Left ventricle myocardium superior (tissue), 1 donor: ENCODE measurements around the gene MS4A15. TPM values are rescaled to one million over a fixed set of nuclear protein-coding genes. Genes with fewer than 3 reads are reported as not detected.
"Not testable (repeated sequence)": the region's sequence is repeated elsewhere in the genome, so short reads cannot be mapped to it uniquely, and the experiment has no call there.

Source experiments
- ATAC-seq: fragments of 200-7000 bp; cut with Tn5 transposase; one replicate; pipeline ENCODE4 v1.9.1; 2020; ENCODE audit warnings: mild to moderate bottlenecking, moderate library complexity
- DNase-seq: peaks from one replicate; pipeline ENCODE4 v3.0.0-alpha.2; 2020
- intact Hi-C: fragments of 100-400 bp; cut with micrococcal nuclease; formaldehyde crosslinking; loops from one replicate; pipeline ENCODE4 v1.11.0; 2022
- total RNA-seq: library from RNA; stranded (reverse); fragmentation: NEBNext Ultra II Directional; extraction: Animal tissue kit (Norgen Biotek cat#: 25700); gene quantifications from one replicate; pipeline ENCODE4 v1.2.1, GENCODE V29; 2021
- donor health status: DM: no; HTN: yes; CAD: no; lungs with severe emphysema.

The MS4A15 gene
- total RNA-seq, 1 donor from 2014 or later: not detected

DNA sequence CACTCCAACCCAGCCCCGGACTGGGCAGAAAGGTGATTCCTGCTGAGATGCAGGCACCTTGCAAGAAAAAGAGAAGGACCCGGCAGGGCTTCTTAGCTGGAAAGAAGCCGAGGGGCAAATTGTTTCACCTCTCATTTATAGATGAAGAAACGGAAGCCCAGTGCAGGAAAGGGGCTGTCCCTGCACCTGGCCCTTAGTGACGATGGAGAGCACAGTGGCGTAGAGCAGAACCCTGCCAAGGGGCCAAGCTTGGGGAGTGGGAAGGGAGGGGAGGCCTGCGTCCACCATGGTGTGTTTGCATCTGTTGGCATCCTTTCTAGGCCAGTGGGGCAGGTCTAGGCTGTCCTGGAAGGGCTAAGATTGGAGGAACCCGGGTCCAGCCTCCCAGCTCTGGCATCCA, 7.8 kb upstream of the MS4A15 start:
- no peak for ATAC-seq
- intact Hi-C loops: no loop called here
- DNase-seq: no peak

DNA sequence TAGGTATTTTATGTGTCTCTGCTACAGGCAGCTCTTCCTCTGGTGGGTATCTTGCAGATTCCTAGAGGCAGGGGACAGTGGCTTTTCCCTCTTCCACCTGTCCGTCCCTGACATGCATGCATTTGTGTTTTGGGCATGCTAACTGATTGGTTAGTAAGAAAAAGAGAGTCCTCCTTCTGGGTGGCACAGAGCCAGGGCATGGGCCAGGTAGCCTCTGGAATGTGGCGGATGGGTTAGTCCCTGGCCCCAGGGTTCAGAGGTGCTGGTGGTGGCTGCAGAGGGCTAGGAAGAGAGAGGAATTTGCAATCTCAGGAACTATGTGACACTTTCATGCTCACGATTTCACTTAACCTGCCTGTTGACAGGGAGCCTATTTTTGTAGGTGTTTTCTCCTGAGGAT, 5.8 kb upstream of the MS4A15 start:
- ATAC-seq (no peak), DNase-seq (no peak)
- intact Hi-C loops: no loop called here

DNA sequence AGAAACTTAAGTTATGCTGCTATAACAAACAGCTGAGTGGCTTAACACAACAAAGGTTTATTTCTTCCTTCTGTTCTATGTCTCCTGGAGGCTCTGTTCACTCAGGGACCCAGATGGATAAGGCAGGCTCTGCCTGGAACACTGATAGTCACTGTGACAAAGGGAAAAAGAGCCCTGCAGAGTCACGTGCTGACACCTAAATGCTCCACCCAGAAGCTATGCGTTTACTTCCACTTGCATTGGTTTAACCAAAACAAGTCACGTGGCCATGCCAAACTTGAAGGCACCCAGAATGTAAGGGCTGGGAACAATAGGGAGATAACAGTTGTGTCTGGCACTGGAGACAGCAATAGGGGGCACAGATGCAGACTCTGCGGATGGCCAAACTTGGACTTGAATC, 3.4 kb upstream of the MS4A15 start:
- DNase-seq: no peak
- no peak for ATAC-seq
- intact Hi-C loops: no loop called here

DNA sequence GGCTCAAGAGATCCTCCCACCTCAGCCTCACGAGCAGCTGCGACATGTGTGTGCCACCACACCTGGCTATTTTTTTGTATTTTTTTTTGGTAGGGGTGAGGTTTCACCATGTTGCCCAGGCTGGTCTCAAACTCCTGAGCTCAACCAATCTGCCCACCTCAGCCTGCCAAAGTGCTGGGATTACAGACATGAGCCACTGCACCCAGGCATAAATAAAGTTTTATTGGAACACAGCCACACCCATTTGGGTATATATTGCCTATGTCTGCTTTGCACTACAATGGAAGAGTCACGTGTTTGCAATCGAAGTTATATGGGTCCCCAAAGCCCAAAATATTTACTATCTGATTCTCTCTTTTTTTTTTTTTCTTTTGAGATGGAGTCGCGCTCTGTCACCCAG, 1.8 kb upstream of the MS4A15 start:
- ATAC-seq (no peak), DNase-seq (no peak)
- intact Hi-C loops: no loop called here

DNA sequence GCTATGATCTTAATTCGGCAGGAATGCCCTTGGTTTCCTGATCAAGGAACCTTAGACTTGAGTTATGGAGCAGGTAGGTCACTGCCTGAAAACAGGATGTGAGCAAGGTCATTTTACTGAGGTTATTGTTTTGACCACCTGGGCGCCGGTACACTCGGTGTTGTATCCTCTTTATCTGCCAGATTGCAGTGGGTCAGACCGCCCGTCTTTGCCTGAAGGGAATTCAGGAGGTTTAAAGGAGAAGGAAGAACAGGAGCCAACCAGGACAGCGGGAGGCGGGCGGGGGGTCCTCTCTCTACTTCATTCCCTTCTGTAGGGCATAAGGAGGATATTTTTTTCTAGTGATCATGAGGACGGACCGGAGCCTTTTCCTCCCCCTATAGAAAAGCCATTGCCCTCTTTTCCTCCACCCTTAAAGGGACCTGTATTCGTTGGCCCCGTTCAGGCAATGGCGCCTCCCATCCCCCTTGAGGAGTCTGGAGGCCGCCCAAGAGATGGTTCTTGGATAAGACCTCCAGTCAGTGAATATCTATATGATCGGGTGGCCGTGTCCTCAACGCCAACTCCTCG, 649 bp downstream of the MS4A15 start:
- ATAC-seq: no peak
- DNase-seq: no peak
- intact Hi-C loops: no loop called here

DNA sequence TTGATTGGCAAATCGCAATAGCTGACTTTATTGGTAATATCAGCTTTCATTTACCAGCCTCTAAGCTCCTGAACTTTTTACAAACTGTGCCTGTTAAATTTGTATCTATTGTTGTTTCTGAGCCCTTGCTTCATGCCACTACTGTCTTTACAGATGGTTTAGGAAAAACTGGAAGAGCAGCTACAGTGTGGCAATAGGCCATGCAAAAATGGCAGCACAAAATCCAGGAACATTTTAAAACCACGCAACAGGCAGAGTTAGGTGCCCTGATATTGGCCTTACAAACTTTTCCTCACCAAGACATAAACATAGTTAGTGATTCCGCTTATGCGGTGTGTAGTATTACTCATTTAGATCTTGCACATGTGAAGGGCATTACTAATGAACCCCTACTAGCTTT, 2.0 kb downstream of the MS4A15 start:
- ATAC-seq, intact Hi-C loops, DNase-seq: not testable (repeated sequence)

DNA sequence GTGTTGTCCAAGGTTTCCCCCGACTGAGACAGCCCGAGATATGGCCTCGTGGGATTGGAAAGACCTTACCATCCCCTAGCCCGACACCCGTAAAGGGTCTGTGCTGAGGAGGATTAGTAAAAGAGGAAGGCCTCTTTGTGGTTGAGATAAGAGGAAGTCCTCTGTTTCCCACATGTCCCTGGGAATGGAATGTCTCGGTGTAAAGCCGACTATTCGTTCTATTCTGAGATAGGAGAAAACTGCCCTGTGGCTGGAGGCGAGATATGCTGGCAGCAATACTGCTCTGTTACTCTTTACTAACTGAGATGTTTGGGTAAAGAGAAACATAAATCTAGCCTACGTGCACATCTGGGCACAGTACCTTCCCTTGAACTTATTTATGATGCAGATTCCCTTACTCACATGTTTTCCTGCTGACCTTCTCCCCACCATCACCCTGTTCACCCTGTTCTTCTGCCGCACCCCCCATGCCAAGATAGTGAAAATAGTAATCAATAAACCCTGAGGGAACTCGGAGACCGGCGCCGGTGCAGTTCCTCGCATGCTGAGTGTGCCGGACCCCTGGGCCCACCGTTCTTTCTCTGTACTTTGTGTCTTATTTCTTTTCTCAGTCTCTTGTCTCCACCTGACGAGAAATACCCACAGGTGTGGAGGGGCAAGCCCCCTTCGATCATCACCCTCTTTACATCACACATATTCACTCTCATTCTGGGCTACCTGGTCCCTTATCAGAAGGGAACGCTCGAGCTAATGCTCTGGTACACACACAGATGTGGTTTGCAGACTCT, 3.0 kb downstream of the MS4A15 start:
- intact Hi-C loops, ATAC-seq, DNase-seq: not testable (repeated sequence)

DNA sequence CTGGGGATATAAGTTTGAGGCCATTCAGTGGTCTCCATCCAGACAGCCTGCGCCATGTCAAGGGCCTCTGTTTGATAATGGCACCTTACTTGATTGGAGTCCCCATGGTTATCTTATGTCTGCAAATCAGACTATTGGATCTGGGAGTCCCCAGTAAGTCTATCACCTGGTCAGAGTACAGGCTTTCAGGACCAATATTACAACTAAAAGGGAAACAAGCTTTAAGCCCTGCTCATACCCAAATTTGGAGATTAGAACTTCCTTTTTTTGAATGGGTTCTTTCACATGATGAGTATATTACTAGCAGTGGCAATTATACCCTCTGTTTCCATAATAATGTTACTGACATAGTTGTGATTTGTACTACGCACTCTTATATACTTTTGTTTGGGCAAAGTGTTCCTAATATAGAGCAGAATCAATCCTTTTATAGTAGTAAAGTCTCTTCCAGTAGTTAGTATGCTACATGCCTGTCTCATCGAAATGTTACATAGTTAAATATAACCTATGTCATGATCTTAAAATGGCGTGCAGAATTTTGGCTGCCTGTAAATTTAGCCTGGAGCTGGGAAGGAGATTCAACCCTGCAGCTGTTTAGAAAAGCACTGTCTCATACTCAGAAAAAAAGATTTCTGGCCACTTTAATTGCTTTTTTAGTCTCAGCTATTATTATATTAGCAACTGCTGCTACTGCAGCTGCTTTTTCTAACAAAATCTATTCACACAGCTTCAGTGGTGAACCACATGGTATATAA, 4.9 kb downstream of the MS4A15 start:
- intact Hi-C loops: no loop called here
- ATAC-seq (no peak), DNase-seq (no peak)

DNA sequence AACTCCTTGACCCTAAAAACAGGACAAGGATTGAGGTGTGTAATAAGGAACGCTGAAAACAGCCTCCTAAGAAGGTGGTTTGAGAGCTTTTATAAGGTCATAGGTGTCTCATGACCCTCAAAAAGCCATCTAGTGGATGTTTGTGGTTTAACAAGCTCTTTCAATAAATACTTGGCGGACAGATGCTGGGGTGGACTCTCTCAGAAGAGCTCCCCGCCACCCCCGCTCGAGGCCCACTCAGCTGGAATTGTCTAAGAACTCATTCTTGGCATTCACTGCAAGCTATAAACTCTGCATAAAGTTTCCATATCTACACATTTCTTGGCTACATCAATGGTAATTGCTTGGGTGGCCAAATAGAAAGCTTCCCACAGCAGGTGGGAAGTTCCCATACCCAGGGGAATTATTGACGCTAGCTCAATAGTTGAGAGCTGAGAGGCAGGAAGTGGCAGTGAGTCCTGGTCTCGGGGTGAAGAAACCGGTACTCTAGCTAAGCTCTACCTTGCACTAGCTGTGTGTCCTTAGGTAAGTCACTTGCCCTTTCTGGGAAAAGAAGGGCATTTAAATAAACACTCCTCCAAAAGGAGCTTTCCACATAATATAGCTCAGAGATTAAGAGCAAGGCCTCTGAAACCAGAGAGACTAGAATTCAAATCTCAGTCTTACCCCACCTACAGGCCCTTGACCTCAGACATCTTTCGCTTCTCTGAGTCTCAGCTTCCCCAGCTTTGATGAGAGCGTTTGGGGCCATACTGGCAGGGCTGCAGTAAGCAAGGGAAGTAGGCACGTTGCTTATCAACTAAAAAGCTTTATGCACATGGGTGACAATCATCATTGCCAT, 6.4 kb downstream of the MS4A15 start:
- ATAC-seq: no peak
- intact Hi-C loops: no loop called here
- no peak for DNase-seq

DNA sequence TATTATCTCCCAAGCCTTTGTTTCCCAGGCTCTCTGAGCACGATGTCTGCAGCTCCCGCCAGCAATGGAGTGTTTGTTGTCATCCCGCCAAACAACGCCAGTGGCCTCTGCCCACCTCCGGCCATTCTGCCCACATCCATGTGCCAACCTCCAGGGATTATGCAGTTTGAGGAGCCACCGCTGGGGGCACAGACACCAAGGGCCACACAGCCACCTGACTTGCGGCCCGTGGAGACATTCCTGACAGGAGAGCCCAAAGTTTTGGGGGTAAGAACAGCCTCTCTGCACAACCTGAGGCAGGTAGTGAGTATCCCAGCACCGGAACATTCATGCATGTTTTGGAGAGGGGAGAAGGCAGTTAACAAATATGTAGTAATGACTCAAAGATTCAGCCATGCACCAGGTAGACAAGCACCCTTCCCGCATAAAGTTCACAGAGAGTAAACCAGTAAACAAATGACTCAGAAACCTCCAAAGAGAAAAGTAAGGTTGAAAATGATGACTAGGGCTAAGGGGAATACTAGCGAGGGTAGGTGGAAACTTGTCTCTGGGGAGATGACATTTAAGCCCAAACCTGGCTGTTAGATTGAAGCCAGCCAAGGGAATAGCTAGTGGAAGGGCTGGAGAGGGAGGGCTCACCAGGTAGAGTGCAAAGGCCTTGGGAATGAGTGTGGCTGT, 7.2 kb downstream of the MS4A15 start:
- ATAC-seq (no peak), DNase-seq (no peak)
- intact Hi-C loops: no loop called here

DNA sequence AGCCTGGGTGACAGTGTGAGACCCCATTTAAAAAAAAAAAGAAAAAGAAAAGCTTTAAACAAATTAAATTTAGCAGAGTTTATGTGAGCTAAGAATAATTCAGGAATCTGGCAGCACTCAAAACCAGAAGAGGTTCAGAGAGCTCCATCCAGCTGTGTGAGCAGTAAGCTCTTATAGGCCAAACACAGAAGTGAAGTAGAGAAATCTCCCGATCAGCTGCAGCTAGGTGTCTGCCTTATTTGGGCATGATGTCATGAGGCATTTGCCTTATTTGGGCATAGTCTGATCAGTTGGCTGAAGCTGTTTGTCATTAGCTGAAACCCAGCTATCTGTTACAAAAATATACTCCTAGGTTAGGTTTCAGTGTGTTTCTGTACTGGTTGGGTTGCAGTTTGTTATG, 8.2 kb downstream of the MS4A15 start:
- intact Hi-C loops: no loop called here
- ATAC-seq (no peak), DNase-seq (no peak)

DNA sequence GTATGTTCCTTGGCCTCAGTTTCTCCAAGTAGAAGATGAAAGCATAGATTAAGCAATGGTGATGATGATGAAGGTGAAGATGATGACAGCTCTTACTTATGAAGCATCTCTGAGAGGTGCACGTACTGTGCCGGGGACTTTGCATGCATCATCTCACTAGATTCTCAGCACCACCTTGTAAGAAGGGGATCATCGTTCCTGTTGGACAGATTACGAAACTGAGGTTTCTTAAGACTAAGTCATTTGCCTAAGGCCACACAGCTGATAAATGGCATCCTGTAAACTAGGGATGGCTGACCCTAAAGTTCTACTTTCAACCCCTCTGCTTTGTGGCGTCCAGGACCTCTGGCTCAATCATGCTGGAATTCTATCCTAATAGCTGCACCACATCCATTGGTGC, 8.7 kb downstream of the MS4A15 start:
- ATAC-seq: no peak
- intact Hi-C loops: no loop called here
- no peak for DNase-seq

DNA sequence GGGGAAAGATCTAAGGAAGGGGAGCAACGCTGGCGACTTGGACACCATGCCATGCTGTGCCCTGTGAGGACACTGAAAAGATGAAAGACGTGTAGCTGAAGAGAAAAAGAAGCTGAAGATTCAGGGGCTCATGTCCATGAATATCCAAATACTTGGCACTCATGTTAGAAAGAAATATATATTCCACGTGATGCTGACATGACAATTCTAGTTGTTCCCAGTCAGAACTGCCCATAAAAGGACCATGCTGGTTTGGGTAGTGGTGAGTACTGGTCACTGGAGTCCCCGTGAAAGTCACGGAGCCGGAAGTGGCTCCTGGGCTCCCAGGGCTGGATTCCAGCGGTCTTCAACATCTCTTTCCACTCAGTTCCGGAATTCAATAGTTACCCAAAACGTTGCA, 9.9 kb downstream of the MS4A15 start:
- DNase-seq (no peak), ATAC-seq (no peak)
- intact Hi-C loops: no loop called here

DNA sequence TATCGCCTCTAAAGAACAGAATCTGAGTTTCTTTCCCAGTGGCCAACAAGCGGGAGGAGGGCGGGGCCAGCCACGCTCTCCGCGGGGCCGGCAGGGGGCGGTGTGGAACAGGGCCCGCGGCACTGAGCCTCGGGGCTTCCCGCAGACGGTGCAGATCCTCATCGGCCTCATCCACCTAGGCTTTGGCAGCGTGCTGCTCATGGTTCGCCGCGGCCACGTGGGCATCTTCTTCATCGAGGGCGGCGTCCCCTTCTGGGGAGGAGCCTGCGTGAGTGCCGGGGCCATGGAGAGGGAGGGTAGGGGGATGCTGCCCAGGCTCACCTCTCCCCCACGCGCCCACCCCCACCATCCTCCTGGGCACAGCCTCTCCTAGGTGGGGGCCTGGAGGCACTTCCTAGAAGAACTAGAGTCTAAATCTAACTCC, 10.7 kb downstream of the MS4A15 start:
- ATAC-seq: no peak
- intact Hi-C loops: no loop called here
- no peak for DNase-seq

DNA sequence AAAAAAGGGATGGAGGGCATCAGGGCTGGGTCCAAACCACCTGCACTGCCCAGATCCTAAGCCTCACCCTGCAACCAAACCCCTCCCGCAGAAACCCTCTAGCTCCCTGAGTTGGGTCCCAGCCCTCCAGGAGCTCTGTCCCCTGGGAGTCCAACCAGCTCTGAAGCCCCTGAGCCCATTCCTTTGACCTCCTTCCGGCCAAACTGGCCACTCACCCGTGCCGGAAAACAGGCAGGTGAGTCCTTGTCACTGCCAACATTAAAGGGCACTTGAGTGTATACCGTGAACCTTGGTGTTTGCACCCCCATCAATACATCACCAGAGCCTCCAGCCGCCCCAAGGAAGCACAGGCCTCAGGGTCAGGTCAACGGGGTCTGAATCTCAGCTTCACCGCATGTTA, 11.5 kb downstream of the MS4A15 start:
- no peak for ATAC-seq
- DNase-seq: no peak
- intact Hi-C loops: no loop called here

DNA sequence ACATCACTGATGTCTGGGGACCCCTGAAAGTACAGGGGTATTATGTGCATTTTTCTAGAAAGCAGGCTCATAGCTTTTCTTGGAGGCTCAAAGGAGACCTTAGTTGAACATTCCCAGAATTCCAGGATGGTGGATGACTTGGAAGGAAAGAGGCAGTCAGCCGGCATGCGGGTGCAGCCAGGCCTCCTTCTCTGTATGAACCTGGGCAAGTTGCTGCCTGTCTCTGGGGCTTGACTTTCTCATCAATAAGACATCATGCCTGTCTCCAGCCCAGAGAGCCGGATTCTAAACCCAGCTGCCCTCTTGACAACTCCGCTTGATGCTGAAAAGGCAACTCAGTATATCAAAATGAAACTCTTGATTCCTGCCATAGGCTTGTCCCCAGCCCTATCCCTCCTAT, 12.6 kb downstream of the MS4A15 start:
- ATAC-seq: no peak
- intact Hi-C loops: no loop called here
- no peak for DNase-seq

DNA sequence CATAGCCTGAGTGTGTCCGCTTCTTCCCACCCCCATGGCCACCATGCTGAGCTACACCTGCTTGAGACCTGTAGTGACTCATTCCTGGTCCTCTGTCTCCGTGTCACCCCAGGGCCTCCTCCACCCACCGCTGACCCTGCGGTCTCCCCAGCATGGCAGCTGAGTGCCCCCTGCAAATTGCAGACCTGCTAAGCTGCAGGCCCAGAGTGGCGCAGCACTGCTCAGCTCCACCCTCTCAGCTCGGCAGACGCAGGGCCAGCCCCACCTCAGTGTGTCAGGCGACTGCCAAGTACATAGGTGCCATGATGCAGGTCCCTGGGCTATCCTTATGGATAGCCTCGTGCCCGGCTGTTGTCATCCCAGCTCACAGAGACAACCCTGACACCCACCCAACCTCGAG, 13.1 kb downstream of the MS4A15 start:
- intact Hi-C loops: no loop called here
- DNase-seq (no peak), ATAC-seq (no peak)

DNA sequence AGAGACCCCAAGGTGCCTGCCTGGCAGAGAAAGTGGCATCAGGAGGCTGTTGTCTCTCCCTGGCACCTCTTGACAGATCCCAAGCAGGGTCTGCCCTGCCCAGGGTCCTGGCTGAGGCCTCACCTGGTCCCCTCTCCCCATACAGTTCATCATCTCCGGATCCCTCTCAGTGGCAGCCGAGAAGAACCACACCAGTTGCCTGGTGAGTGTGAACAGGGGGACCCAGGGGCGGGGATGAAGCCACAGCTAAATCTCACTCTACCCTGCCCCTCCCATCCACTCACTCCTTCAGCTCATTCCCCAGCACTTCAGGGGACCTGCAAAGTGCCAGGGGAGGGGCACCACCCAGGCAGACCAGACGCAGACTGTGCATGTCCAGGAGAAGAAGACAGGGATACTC, 14.5 kb downstream of the MS4A15 start:
- no peak for DNase-seq
- no peak for ATAC-seq
- intact Hi-C loops: no loop called here

DNA sequence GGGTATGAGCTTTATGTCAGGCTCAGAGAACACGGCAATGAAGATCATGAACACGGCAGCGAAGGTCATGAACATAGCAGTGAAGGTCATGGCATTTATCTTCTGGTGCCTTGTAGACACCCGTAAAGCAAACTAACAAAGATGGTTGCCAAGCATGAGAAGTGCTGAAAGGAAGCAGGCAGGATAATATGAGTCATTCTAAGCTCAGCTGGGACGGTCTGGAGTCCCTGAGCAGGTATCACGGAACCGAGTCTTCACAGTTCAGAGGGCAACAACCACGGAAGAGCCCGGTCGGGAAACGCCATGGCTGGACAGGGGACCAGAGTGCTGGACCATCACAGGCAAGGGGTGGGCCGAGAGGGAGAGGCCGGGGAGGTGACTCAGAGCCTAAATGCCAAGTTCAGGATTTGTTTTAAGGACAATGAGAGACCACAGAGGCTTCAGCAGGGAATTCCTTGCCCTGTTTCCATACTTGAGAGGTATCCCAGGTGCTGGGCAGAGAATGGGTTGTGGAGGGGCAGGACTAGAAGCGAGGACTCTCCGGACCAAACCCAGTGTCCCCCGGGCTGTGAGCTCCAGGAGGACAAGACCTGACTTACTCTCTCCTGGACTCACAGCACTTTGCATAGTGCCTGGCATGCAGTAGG, 15.3 kb downstream of the MS4A15 start:
- intact Hi-C loops: no loop called here
- DNase-seq: no peak
- no peak for ATAC-seq
